ENCODE data around the gene CDC14A. TPM values are rescaled to one million over a fixed set of nuclear protein-coding genes. Genes with fewer than 3 reads are reported as not detected.

CDC14A gene
- total RNA-seq, 1 experiment from 2014 or later: 6.8 TPM

DNA sequence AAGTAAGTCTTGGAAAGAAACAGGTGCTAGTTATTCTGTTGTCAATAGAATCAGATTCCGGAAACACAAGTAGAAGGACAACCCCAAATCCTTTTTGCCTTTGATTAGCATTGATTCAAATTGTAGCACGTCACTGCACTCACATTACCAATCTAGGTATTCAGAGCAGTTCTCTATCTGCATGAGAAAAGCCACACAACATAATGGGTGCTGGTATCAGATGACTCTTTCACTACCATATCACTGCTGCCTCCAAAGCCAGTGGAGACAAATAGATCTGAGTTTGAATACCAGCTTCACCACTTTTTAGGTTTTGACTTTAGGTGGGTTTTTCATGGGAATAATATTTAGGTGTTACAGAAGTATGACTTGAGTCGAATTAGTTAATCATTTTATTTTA is 47.4 kb upstream of the CDC14A start:
- Histone ChIP-seq H3K4me3 (ENCODE audit: low read depth, low read length, poor library complexity, severe bottlenecking) (no peak overlapping the region), H3K27ac (ENCODE audit: low read depth, low read length, poor library complexity, severe bottlenecking) (no peak overlapping the region), H3K9me3 (ENCODE audit: low read depth, low read length, poor library complexity, severe bottlenecking) (no peaks in the 10 kb centered on the region), H3K4me1 (ENCODE audit: insufficient read depth, low read length, poor library complexity, severe bottlenecking) (no peaks in the 10 kb centered on the region), H3K36me3 (ENCODE audit: insufficient read depth, low read length, poor library complexity, severe bottlenecking) (no peaks in the 10 kb centered on the region), H3K27me3 (replicated peaks; ENCODE audit: insufficient read depth, low read depth, low read length, poor library complexity) (no peaks in the 10 kb centered on the region)
- ChIA-PET POLR2A (ENCODE audit: low non-redundant PET) (no interaction called here), CTCF (no interaction called here)
- DNase-seq (ENCODE audit: low spot score): no peak
- TF ChIP-seq, protein P1, sequence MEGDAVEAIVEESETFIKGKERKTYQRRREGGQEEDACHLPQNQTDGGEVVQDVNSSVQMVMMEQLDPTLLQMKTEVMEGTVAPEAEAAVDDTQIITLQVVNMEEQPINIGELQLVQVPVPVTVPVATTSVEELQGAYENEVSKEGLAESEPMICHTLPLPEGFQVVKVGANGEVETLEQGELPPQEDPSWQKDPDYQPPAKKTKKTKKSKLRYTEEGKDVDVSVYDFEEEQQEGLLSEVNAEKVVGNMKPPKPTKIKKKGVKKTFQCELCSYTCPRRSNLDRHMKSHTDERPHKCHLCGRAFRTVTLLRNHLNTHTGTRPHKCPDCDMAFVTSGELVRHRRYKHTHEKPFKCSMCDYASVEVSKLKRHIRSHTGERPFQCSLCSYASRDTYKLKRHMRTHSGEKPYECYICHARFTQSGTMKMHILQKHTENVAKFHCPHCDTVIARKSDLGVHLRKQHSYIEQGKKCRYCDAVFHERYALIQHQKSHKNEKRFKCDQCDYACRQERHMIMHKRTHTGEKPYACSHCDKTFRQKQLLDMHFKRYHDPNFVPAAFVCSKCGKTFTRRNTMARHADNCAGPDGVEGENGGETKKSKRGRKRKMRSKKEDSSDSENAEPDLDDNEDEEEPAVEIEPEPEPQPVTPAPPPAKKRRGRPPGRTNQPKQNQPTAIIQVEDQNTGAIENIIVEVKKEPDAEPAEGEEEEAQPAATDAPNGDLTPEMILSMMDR (conservative IDR thresholded peaks at IDR 0.05; ENCODE audit: low read depth, low read length): no peak
- TF ChIP-seq EZH2 (IDR thresholded peaks at IDR 0.05; ENCODE audit: borderline replicate concordance, low read depth, low read length, poor library complexity, severe bottlenecking): no peak
- BruUV-seq (replicated peaks): no TSS peak
- intact Hi-C loops (cut with micrococcal nuclease; ENCODE audit: unreplicated experiment): no loop called here

- POLR2A ChIA-PET (ENCODE audit: low non-redundant PET): no interaction called here
- Histone ChIP-seq H3K27ac (ENCODE audit: low read depth, low read length, poor library complexity, severe bottlenecking) (no peak overlapping the region), H3K36me3 (ENCODE audit: insufficient read depth, low read length, poor library complexity, severe bottlenecking) (no peaks in the 10 kb centered on the region), H3K4me3 (ENCODE audit: low read depth, low read length, poor library complexity, severe bottlenecking) (no peak overlapping the region), H3K9me3 (ENCODE audit: low read depth, low read length, poor library complexity, severe bottlenecking) (no peaks in the 10 kb centered on the region), H3K27me3 (replicated peaks; ENCODE audit: insufficient read depth, low read depth, low read length, poor library complexity) (no peaks in the 10 kb centered on the region), H3K4me1 (ENCODE audit: insufficient read depth, low read length, poor library complexity, severe bottlenecking) (no peaks in the 10 kb centered on the region)
- BruUV-seq (replicated peaks): no TSS peak
- TF ChIP-seq, protein P1 (conservative IDR thresholded peaks at IDR 0.05; ENCODE audit: low read depth, low read length): no peak
- CTCF ChIA-PET: no interaction called here
- intact Hi-C loops (cut with micrococcal nuclease; ENCODE audit: unreplicated experiment): no loop called here
- DNase-seq (ENCODE audit: low spot score): no peak
Observed at GRCh38 chr1:100305954-100306353, 46.4 kb upstream of the CDC14A start.

GRCh38 chr1:100306735-100307313 is 45.5 kb upstream of the CDC14A start:
- CTCF ChIA-PET: no interaction called here
- intact Hi-C loops (cut with micrococcal nuclease; ENCODE audit: unreplicated experiment): no loop called here
- no TSS peak for BruUV-seq (replicated peaks)
- TF ChIP-seq, protein P1 (conservative IDR thresholded peaks at IDR 0.05; ENCODE audit: low read depth, low read length): no peak
- TF ChIP-seq EZH2 (IDR thresholded peaks at IDR 0.05; ENCODE audit: borderline replicate concordance, low read depth, low read length, poor library complexity, severe bottlenecking): no peak
- Histone ChIP-seq H3K4me3 (ENCODE audit: low read depth, low read length, poor library complexity, severe bottlenecking) (no peak overlapping the region), H3K27me3 (replicated peaks; ENCODE audit: insufficient read depth, low read depth, low read length, poor library complexity) (no peaks in the 10 kb centered on the region), H3K4me1 (ENCODE audit: insufficient read depth, low read length, poor library complexity, severe bottlenecking) (no peaks in the 10 kb centered on the region), H3K36me3 (ENCODE audit: insufficient read depth, low read length, poor library complexity, severe bottlenecking) (no peaks in the 10 kb centered on the region), H3K27ac (ENCODE audit: low read depth, low read length, poor library complexity, severe bottlenecking) (no peak overlapping the region), H3K9me3 (ENCODE audit: low read depth, low read length, poor library complexity, severe bottlenecking) (no peaks in the 10 kb centered on the region)
- DNase-seq (ENCODE audit: low spot score): no peak
- POLR2A ChIA-PET (ENCODE audit: low non-redundant PET): no interaction called here
